HepG2 (cell line): ENCODE measurements around the gene EIF5A. TPM values are rescaled to one million over a fixed set of nuclear protein-coding genes. Genes with fewer than 3 reads are reported as not detected.

Source experiments
- BCL3 ChIP-seq: sonication (generic); formaldehyde crosslinking; IDR thresholded peaks from 2 replicates; pipeline ENCODE4 v1.5.1; 2020; ENCODE audit warnings: mild to moderate bottlenecking, missing genetic modification reagents, moderate library complexity
- HNRNPUL1 ChIP-seq: fragments of 200-400 bp; formaldehyde crosslinking; IDR thresholded peaks from 2 replicates; pipeline ENCODE4 v1.6.1; 2017; ENCODE audit warnings: low read depth, mild to moderate bottlenecking, low read length, moderate library complexity
- PAX8 ChIP-seq: sonication (generic); formaldehyde crosslinking; IDR thresholded peaks from 2 replicates; pipeline ENCODE4 v1.8.0; 2022; ENCODE audit warnings: mild to moderate bottlenecking, missing genetic modification reagents, borderline replicate concordance
- TEAD2 ChIP-seq: sonication (generic); formaldehyde crosslinking; IDR thresholded peaks from 2 replicates; pipeline ENCODE4 v1.9.0; 2021; ENCODE audit warnings: missing genetic modification reagents
- ZBTB1 ChIP-seq: sonication (generic); formaldehyde crosslinking; IDR thresholded peaks from 2 replicates; pipeline ENCODE4 v1.4.0; 2020; ENCODE audit warnings: missing genetic modification reagents, borderline replicate concordance
- ZBTB2 ChIP-seq: sonication (generic); formaldehyde crosslinking; IDR thresholded peaks from 2 replicates; pipeline ENCODE4 v1.8.0; 2022; ENCODE audit warnings: low read depth, missing genetic modification reagents
- ZBTB33 ChIP-seq: sonication (generic); formaldehyde crosslinking; IDR thresholded peaks from 2 replicates; pipeline ENCODE4 v1.4.0; 2020; ENCODE audit warnings: missing genetic modification reagents
- ZIK1 ChIP-seq: sonication (generic); formaldehyde crosslinking; IDR thresholded peaks from 2 replicates; pipeline ENCODE4 v1.5.0; 2020; ENCODE audit warnings: mild to moderate bottlenecking, low read depth, missing genetic modification reagents, borderline replicate concordance
- ZNF792 ChIP-seq: IDR thresholded peaks from 2 replicates; pipeline ENCODE4 v1.6.1; 2016
- polyA plus RNA-seq, 8 experiments: library from polyadenylated mRNA; depleted of rRNA in 3 of 8; stranded (reverse) in 7 of 8; unstranded in 1 of 8; fragments of >200 nt; fragmentation: Illumina TruSeq in 4 of 8; extraction: Trizol in 4 of 8; gene quantifications; 2 replicates each; pipeline versions ENCODE4 v1.2.1 to v1.2.3, GENCODE V29; 2011 to 2016; ENCODE audit warnings: low read depth in 4 of 8, missing spikeins in 1 of 8, mixed read lengths in 1 of 8; ENCODE audit not compliant: insufficient read depth in 1 of 8
- total RNA-seq, 5 experiments: library from RNA; depleted of rRNA; stranded (reverse); fragments of >200 nt; fragmentation: Illumina TruSeq; extraction: Trizol; gene quantifications; 2 replicates each; pipeline ENCODE4 v1.2.3, GENCODE V29; 2016; ENCODE audit warnings: low read depth in 1 of 5
- TF ChIP-seq, protein P1 (sequence below): sonication (generic); formaldehyde crosslinking; IDR thresholded peaks from 2 replicates; pipeline ENCODE4 v1.4.0; 2020; ENCODE audit warnings: missing genetic modification reagents
- TF ChIP-seq, protein P2 (sequence below): sonication (generic); formaldehyde crosslinking; IDR thresholded peaks from 2 replicates; pipeline ENCODE4 v1.5.1; 2020; ENCODE audit warnings: missing genetic modification reagents, mild to moderate bottlenecking, borderline replicate concordance
- TF ChIP-seq, protein P3 (sequence below): sonication (generic); formaldehyde crosslinking; IDR thresholded peaks from 2 replicates; pipeline ENCODE4 v1.5.0; 2020; ENCODE audit warnings: mild to moderate bottlenecking, missing genetic modification reagents

The EIF5A gene
- total and polyA plus RNA-seq, 2 of the 13 experiments (the other 11 are each of a cell fraction or from before 2014, with no cell fraction given): 319 to 337 TPM

DNA sequence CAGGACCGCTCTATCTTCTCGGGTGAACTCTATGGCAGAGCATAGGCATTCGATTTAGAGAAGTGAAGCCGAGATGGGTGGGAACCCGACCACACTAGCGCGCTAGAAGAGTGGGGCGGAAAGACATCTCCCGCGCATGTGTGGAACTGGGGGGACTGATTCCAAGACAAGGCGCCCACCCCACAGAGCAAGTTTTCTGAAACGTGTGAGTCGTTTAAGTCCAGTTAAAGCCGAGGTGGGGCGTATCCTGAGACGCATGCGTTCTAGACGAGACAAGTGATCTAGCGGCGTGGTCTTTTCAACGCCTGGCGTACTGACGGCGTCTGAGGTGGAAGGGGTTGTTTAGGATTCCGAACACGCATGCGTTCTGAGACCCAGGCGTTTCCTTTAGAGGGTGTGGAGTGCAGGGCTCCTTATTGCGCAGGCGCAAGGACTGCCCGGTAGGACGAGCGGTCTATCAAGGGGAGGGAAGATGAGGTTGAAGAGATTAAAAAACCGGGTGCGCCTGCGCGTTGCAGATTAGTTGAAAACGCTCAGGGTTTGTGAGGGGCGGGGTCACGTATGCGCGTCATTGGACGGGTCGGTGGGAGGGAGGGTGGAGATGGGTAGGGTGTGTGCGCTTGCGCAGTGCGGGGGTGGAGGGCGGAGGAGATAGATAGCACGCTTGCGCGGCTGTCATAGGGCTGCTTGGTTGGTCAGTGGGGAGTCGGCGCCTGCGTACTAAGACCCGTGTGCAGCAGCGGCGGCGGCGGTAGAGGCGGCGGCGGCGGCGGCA is at the start of gene EIF5A (continued):
- TF ChIP-seq, protein P1, sequence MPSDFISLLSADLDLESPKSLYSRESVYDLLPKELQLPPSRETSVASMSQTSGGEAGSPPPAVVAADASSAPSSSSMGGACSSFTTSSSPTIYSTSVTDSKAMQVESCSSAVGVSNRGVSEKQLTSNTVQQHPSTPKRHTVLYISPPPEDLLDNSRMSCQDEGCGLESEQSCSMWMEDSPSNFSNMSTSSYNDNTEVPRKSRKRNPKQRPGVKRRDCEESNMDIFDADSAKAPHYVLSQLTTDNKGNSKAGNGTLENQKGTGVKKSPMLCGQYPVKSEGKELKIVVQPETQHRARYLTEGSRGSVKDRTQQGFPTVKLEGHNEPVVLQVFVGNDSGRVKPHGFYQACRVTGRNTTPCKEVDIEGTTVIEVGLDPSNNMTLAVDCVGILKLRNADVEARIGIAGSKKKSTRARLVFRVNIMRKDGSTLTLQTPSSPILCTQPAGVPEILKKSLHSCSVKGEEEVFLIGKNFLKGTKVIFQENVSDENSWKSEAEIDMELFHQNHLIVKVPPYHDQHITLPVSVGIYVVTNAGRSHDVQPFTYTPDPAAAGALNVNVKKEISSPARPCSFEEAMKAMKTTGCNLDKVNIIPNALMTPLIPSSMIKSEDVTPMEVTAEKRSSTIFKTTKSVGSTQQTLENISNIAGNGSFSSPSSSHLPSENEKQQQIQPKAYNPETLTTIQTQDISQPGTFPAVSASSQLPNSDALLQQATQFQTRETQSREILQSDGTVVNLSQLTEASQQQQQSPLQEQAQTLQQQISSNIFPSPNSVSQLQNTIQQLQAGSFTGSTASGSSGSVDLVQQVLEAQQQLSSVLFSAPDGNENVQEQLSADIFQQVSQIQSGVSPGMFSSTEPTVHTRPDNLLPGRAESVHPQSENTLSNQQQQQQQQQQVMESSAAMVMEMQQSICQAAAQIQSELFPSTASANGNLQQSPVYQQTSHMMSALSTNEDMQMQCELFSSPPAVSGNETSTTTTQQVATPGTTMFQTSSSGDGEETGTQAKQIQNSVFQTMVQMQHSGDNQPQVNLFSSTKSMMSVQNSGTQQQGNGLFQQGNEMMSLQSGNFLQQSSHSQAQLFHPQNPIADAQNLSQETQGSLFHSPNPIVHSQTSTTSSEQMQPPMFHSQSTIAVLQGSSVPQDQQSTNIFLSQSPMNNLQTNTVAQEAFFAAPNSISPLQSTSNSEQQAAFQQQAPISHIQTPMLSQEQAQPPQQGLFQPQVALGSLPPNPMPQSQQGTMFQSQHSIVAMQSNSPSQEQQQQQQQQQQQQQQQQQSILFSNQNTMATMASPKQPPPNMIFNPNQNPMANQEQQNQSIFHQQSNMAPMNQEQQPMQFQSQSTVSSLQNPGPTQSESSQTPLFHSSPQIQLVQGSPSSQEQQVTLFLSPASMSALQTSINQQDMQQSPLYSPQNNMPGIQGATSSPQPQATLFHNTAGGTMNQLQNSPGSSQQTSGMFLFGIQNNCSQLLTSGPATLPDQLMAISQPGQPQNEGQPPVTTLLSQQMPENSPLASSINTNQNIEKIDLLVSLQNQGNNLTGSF (CRISPR knock-in tag): no peak
- TF ChIP-seq ZBTB33 (CRISPR knock-in tag) (no peak; the same call in 1 of the 2 replicates), ZBTB2 (CRISPR knock-in tag) (peak; percentile 55; the same call in 1 of the 2 replicates), ZNF792 (no peak; the same call in 1 of the 2 replicates), BCL3 (CRISPR knock-in tag) (peak; percentile 65), ZBTB1 (CRISPR knock-in tag) (no peak), HNRNPUL1 (no peak), PAX8 (CRISPR knock-in tag) (no peak), TEAD2 (no peak), ZIK1 (CRISPR knock-in tag) (no peak)
- TF ChIP-seq, protein P2, sequence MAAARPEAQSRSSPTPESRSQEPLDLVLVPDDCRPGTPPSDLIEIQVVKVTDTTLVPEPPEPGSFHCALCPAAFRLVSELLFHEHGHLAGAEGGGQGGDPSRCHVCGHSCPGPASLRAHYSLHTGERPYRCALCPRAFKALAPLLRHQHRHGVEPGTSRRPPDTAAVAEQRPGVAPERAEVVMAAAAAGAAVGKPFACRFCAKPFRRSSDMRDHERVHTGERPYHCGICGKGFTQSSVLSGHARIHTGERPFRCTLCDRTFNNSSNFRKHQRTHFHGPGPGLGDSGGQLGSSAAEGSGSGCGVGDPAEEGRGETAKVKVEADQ (CRISPR knock-in tag): peak; percentile 30
- TF ChIP-seq, protein P3, sequence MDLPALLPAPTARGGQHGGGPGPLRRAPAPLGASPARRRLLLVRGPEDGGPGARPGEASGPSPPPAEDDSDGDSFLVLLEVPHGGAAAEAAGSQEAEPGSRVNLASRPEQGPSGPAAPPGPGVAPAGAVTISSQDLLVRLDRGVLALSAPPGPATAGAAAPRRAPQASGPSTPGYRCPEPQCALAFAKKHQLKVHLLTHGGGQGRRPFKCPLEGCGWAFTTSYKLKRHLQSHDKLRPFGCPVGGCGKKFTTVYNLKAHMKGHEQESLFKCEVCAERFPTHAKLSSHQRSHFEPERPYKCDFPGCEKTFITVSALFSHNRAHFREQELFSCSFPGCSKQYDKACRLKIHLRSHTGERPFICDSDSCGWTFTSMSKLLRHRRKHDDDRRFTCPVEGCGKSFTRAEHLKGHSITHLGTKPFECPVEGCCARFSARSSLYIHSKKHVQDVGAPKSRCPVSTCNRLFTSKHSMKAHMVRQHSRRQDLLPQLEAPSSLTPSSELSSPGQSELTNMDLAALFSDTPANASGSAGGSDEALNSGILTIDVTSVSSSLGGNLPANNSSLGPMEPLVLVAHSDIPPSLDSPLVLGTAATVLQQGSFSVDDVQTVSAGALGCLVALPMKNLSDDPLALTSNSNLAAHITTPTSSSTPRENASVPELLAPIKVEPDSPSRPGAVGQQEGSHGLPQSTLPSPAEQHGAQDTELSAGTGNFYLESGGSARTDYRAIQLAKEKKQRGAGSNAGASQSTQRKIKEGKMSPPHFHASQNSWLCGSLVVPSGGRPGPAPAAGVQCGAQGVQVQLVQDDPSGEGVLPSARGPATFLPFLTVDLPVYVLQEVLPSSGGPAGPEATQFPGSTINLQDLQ: no peak
